Activated CD4-positive, alpha-beta T cell treated with anti-CD3 and anti-CD28 coated beads, Interleukin-2, amount 10 ng/mL, durations not matched to agents 24 days and 14 days (primary cell): ENCODE measurements around the gene MYOM1. TPM values are rescaled to one million over a fixed set of nuclear protein-coding genes. Genes with fewer than 3 reads are reported as not detected.
A peak's percentile ranks its signal among the peaks of the same experiment; 100 is the strongest.
"Not testable (repeated sequence)": the region's sequence is repeated elsewhere in the genome, so short reads cannot be mapped to it uniquely, and the experiment has no call there.

ENCODE experiments used
- DNase-seq: peaks from one replicate; pipeline ENCODE4 v3.0.0; 2022
- H3K27ac Mint-ChIP-seq: one replicate; pipeline ENCODE4 v1.8.0; 2022; ENCODE audit warnings: mild to moderate bottlenecking, mixed read lengths
- H3K27me3 Mint-ChIP-seq: one replicate; pipeline ENCODE4 v1.8.0; 2022; ENCODE audit warnings: mixed read lengths
- H3K36me3 Mint-ChIP-seq: one replicate; pipeline ENCODE4 v1.8.0; 2022; ENCODE audit warnings: low read depth, mild to moderate bottlenecking, mixed read lengths
- H3K4me1 Mint-ChIP-seq: one replicate; pipeline ENCODE4 v1.8.0; 2021; ENCODE audit warnings: mixed read lengths
- H3K4me3 Mint-ChIP-seq: one replicate; pipeline ENCODE4 v1.8.0; 2022; ENCODE audit warnings: mild to moderate bottlenecking, moderate library complexity, mixed read lengths
- H3K9me3 Mint-ChIP-seq: one replicate; pipeline ENCODE4 v1.8.0; 2021; ENCODE audit warnings: mixed read lengths
- intact Hi-C: fragments of 100-400 bp; cut with micrococcal nuclease; formaldehyde crosslinking; loops from one replicate; pipeline ENCODE4 v1.15.1; 2023
- total RNA-seq: library from RNA; stranded (reverse); gene quantifications from 2 replicates; pipeline ENCODE4 v1.2.3, GENCODE V29; 2022

The MYOM1 gene
- total RNA-seq, 1 donor from 2014 or later, result 0.75 TPM

DNA sequence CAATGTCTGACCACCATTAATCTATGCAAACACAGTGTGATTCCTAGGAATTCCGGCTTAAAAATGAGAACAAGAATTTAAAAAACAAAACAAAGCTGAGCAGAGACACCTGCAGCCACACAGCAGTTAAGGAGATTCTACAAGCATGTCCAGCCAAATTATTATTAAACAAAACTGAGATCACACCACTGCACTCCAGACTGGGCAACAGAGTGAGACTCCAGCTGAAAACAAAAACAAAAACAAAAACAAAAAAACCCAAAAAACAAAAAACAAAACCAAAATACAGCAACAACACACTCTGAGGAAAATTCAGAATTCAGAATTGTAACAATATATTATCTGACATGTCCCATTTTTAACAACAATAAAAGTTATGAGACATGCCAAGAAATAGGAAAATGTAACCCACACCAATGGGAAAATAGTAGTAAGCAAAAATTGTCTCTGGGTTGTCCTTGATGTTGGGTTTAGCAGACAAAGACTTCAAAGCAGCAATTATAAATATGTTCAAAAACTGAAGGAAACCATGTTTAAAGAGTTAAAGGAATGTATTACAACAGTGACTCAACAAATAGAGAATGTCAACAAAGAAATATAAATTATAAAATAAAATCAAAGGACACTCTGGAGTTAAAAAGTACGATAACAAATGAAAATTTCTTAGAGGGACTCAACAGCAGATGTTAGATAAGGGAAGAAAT, 19.7 kb downstream of the MYOM1 start:
- H3K9me3 Mint-ChIP-seq, result peaks cover 21% of the 10 kb centered on the region
- H3K27me3 Mint-ChIP-seq, result peaks cover 11% of the 10 kb centered on the region
- H3K4me3 Mint-ChIP-seq, result no peak overlapping the region
- intact Hi-C loops, result loop anchor here (5.0 kb wide), 1 partner anchor 42 kb away; no protein-coding TSS in a partner anchor
- no peak for DNase-seq
- H3K4me1 Mint-ChIP-seq, result no peaks in the 10 kb centered on the region
- no peak overlapping the region for H3K27ac Mint-ChIP-seq
- H3K36me3 Mint-ChIP-seq, result no peaks in the 10 kb centered on the region

DNA sequence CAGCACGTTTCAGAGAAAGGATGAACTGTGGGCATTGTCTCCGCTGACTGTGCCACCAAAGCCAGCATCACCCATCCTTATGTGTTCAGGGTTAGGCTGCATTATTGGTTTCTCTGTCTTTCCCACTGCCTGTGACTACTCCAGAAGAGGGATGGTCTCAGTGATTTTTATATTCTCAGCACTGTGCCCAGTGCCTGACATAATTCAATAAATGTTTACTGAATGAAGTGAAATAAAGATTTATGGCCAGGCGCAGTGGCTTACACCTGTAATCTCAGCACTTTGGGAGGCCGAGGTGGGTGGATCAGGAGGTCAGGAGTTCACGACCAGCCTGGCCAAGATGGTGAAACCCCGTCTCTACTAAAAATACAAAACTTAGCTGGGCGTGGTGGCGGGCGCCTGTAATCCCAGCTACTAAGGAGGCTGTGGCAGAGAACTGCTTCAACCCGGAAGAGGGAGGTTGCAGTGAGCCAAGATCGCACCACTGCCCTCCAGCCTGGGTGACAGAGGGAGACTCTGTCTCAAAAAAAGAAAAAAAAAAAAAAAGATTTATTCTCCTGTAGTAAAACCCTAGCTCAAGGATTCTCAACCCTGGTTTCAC, 21.4 kb downstream of the MYOM1 start:
- H3K4me1 Mint-ChIP-seq, H3K27ac Mint-ChIP-seq, H3K4me3 Mint-ChIP-seq, intact Hi-C loops, H3K27me3 Mint-ChIP-seq, DNase-seq, H3K36me3 Mint-ChIP-seq: not testable (repeated sequence)
- H3K9me3 Mint-ChIP-seq, result peaks cover 11% of the 10 kb centered on the region

DNA sequence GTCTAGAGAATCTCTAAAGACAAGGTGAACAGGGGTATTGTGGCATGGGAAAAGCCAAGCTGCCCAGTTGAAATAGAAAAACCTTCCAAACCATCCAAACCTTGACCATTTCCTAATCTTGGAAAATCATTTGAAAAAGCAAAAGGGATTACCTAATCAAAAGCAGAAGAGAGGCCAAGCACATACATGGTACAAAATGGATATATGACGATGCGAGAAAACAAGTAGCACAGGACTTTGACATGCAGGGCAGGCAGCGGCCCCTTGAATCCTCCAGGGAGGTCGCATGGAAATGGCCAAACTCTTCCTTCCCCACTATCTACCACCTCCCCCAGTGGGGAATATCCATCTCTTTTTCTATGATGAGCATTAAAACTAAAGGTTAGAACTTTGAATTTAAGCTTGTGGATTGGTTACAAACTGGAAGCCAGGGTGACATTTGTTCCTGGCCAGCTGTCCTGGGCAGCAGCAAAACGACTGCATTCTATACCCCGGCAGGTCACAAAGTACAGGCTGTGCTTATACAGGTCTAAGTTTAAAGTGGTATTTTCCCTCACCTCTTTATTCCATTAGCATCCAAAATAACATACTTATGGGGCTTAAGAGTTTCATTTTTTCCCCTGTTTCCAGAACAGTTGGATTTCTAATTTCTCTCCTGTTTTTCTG, 24.7 kb downstream of the MYOM1 start:
- Mint-ChIP-seq H3K4me1 (no peaks in the 10 kb centered on the region), H3K9me3 (no peaks in the 10 kb centered on the region), H3K27ac (no peak overlapping the region), H3K36me3 (no peaks in the 10 kb centered on the region), H3K27me3 (peaks cover 9% of the 10 kb centered on the region), H3K4me3 (no peak overlapping the region)
- intact Hi-C loops, result no loop called here
- peak; percentile 43 for DNase-seq

DNA sequence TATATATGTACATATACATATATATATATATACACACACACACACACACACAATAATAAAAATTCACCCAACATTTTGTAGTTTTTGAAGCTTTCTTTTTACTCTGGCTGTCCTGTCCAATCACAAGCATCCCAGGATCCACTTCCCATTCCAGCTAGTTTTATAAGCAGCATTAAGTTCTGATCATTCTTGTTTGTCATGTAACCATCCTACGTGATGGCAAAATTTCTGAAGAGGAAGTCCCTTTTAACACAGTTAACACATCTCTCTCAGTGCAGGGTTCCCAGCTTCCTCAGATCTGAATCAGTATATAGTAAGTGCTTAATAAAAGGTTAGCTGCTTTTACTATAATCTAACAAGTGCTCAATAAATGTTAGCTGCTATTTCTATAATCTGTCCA, 26.4 kb downstream of the MYOM1 start:
- no peak for DNase-seq
- no peak overlapping the region for H3K4me3 Mint-ChIP-seq
- H3K36me3 Mint-ChIP-seq, result no peaks in the 10 kb centered on the region
- H3K27me3 Mint-ChIP-seq, result peaks cover 7% of the 10 kb centered on the region
- intact Hi-C loops, result no loop called here
- H3K27ac Mint-ChIP-seq, result no peak overlapping the region
- no peaks in the 10 kb centered on the region for H3K4me1 Mint-ChIP-seq
- no peaks in the 10 kb centered on the region for H3K9me3 Mint-ChIP-seq

DNA sequence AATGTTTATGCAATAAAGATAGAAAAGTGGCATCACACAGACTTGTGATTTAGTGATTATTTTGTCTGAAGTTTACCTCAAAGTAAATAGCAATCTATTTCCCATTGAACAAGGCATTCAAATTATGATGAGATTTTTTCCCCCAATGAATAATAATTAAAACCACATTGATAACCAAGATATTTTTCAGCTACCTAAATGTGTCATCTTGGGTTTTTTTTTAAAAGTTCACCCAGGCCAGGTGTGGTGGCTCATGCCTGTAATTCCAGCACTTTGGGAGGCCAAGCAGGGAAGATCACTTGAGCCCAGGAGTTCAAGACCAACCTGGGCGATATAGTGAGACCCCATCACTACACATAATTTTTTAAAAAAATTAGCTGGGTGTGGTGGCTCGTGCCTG, 27.0 kb downstream of the MYOM1 start:
- H3K9me3 Mint-ChIP-seq, result no peaks in the 10 kb centered on the region
- DNase-seq, result no peak
- H3K27me3 Mint-ChIP-seq, result peaks cover 7% of the 10 kb centered on the region
- intact Hi-C loops, result no loop called here
- H3K4me1 Mint-ChIP-seq, result no peaks in the 10 kb centered on the region
- no peaks in the 10 kb centered on the region for H3K36me3 Mint-ChIP-seq
- no peak overlapping the region for H3K27ac Mint-ChIP-seq
- H3K4me3 Mint-ChIP-seq, result no peak overlapping the region

DNA sequence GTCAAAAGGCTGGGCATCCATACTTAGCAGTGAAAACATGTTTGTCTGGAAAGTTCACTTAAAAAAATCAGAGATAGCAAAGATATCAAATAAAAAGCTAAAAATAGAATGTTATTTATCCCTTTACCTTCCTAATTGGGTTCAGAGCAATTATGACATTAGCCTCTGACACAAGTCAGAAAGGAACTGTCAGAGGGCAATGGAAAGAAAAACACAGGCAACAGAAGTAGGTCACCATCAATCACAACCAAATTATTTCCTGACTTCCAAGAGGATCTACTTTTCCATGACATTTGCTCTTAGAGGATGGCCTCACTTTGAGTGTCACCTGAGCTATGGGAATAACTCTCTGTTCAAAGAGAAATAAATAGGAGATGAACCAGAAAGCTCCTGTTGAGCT, 27.5 kb downstream of the MYOM1 start:
- H3K36me3 Mint-ChIP-seq, result no peaks in the 10 kb centered on the region
- intact Hi-C loops, result no loop called here
- H3K27me3 Mint-ChIP-seq, result peaks cover 7% of the 10 kb centered on the region
- no peak overlapping the region for H3K27ac Mint-ChIP-seq
- H3K4me1 Mint-ChIP-seq, result no peaks in the 10 kb centered on the region
- no peaks in the 10 kb centered on the region for H3K9me3 Mint-ChIP-seq
- no peak overlapping the region for H3K4me3 Mint-ChIP-seq
- DNase-seq, result peak; percentile 20

DNA sequence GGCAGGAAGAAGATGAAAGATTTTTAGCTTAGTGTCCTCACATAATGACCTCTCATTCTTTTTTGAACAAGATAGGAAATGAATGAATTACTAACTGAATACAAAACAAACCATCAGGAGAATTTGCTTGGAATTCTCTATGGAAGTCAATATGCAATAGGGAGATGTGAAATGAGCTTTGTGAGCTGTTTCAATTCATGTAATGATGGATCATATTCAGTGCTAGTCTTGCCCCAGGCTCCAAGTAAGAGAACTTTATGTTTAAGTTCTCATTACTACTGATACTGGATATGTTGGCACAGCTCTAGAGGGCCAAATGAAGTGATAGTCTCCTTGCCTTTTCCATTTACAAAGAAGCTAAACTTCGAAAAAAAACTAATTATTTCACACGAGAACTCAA, 29.2 kb downstream of the MYOM1 start:
- Mint-ChIP-seq H3K36me3 (no peaks in the 10 kb centered on the region), H3K27me3 (peaks cover 3% of the 10 kb centered on the region), H3K27ac (no peak overlapping the region), H3K4me1 (no peaks in the 10 kb centered on the region), H3K9me3 (no peaks in the 10 kb centered on the region), H3K4me3 (no peak overlapping the region)
- intact Hi-C loops, result no loop called here
- DNase-seq, result peak; percentile 17

DNA sequence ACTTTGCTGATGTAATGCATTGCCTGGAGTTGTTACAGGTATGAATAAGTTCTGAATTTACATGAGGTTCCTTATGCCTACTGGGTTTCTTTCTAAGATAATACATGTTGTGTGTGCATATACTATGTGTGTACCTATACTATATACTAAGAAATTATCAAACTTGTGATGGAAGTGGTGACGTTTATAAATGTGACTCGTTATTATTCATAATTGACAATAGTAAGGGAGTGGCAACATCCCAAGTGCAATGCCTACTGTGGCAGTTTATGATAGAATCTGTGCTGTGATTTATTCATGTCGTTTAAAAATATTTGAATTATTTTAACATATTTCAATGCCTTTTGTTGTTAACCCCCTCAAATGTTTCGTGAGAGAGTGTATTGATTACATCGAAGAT, 29.9 kb downstream of the MYOM1 start:
- Mint-ChIP-seq H3K27me3 (no peaks in the 10 kb centered on the region), H3K36me3 (no peaks in the 10 kb centered on the region), H3K4me3 (no peak overlapping the region), H3K4me1 (no peaks in the 10 kb centered on the region), H3K9me3 (no peaks in the 10 kb centered on the region), H3K27ac (no peak overlapping the region)
- intact Hi-C loops, result no loop called here
- DNase-seq, result no peak

DNA sequence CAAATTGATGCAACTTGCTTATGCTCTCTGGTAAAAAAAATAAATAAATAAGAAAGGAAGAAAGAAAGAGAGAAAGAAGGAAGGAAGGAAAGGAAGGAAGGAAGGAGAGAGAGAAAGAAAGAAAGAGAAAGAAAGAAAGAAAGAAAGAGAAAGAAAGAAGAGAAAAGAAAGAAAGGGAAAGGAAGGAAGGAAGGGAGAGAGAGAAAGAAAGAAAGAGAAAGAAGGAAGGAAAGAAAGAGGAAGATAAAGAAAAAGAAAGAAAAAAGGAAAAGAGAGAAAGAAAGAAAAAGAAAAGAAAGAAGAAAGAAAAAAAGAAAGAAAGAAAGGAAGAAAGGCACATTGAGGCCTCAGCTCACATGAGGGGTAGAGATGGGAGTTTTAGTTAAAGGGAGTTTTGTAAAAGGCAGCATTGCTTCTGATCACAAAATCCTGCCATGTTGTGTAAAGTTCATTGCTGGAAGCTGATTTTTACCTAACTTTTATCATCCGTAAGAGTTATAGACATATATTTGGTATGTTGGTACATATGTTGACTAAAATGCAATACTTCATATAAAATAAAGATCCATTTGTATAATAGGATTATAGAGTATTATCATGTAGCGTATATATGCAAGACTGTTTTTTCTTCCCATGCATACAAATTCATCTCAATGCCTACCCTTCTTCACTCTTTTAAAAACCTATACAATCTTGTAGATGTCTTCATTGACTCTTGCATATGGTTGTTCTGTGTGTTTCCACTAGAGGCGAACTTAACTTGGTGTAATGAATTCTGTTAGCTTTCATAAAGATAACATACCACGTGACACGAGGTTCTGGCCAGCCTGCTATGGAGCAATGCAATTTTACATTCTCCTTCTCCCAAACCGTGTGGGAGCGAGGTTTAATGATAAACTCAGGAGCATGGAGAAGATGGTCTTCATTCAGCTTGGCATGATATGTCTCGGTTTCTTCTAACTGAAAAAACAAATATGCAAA, 32.8 kb downstream of the MYOM1 start:
- Mint-ChIP-seq H3K27ac (no peak overlapping the region), H3K36me3 (no peaks in the 10 kb centered on the region), H3K4me3 (no peak overlapping the region), H3K4me1 (no peaks in the 10 kb centered on the region), H3K9me3 (no peaks in the 10 kb centered on the region), H3K27me3 (no peaks in the 10 kb centered on the region)
- DNase-seq, result peak; percentile 49
- intact Hi-C loops, result no loop called here

DNA sequence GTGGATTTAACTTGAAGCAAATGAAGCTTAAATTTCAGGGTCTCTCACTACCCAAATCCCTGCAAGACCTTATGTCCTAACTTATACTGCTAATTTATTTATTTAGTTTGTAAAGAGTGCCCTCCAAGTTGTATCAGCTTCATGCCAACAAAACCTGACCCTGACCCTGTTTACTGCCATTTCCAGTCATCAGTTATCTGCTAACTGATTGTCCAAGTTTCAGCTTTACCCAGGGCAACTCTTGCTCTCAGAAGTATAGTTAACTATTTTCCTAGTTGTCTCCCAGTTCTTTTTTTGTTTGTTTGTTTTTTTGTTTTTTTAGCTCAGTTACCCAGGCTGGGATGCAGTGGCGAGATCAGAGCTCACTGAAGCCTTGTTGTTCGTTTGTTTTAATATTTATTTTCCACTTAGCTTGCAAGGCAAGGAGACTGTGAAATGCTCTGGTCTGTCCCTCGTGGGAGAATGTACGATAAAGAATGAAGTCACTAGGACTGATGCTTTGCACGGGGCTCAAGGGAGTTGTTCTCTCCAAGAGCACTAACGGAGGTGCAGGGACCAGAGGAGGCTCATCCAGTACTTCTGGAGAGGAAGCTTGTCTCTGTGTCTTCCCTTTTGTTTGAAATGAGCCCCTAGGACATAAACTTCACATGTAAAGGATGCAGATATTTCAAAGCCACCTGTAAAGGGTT, 35.3 kb downstream of the MYOM1 start:
- Mint-ChIP-seq H3K36me3 (no peaks in the 10 kb centered on the region), H3K4me3 (no peak overlapping the region), H3K27me3 (peaks cover 1% of the 10 kb centered on the region), H3K9me3 (no peaks in the 10 kb centered on the region), H3K27ac (no peak overlapping the region), H3K4me1 (no peaks in the 10 kb centered on the region)
- intact Hi-C loops, result no loop called here
- peak; percentile 49 for DNase-seq

DNA sequence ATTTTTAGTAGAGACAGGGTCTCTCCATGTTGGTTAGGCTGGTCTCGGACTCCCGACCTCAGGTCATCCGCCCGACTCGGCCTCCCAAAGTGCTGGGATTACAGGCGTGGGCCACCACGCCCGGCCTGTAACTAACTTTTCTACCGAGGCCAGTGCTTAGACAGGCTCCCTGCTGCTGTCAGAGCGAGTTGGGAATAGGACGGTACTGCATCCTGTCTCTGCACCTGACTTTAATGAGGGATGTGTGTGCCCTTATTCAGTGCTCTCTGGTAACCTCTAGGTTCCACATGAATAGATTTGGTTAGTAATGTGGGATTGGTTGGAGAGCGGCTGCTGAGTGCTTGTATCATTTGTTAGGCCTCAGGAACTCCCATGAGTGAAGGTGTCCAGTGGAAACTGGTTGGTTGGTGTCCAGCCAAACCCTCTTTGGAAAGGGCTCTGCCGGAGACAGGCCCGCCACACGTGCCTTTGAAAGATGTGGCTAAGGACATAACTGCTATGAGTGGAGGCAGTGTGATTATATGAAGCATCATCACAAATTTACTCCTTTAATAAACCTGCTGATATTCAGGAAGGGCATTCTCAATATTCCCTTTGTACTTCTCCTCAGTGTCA, 36.6 kb downstream of the MYOM1 start:
- peaks cover 1% of the 10 kb centered on the region for H3K27me3 Mint-ChIP-seq
- no peaks in the 10 kb centered on the region for H3K4me1 Mint-ChIP-seq
- no peaks in the 10 kb centered on the region for H3K9me3 Mint-ChIP-seq
- H3K27ac Mint-ChIP-seq, result no peak overlapping the region
- intact Hi-C loops, result no loop called here
- peak; percentile 43 for DNase-seq
- H3K4me3 Mint-ChIP-seq, result no peak overlapping the region
- no peaks in the 10 kb centered on the region for H3K36me3 Mint-ChIP-seq

DNA sequence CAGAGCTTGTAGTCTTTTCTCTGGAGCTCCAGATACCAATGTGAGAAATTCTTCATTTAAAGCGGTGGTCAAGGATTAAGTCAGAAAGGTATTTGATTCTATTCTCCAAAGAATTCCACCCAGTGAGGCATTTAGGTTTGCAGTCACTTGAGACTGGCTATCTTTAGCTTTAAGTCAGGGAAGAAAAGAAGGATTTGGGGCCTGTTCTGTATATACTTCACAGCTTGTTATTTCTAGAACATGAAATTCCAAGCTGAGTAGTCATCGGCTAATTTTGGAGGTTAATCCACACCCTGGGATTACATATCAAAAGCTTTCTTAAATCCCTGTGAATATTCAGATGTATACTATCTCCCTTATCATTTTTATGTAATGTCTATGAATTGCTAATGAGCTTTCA, 39.4 kb downstream of the MYOM1 start:
- intact Hi-C loops, result no loop called here
- H3K27me3 Mint-ChIP-seq, result peaks cover 1% of the 10 kb centered on the region
- no peak overlapping the region for H3K4me3 Mint-ChIP-seq
- no peaks in the 10 kb centered on the region for H3K4me1 Mint-ChIP-seq
- H3K27ac Mint-ChIP-seq, result no peak overlapping the region
- no peaks in the 10 kb centered on the region for H3K36me3 Mint-ChIP-seq
- peak; percentile 21 for DNase-seq
- H3K9me3 Mint-ChIP-seq, result no peaks in the 10 kb centered on the region
